DND-41 (cell line): ENCODE measurements around the gene BLVRB.

Experiments used
- ATAC-seq: fragments of 200-7000 bp; cut with Tn5 transposase; 3 replicates; pipeline ENCODE4 v1.9.1; 2021; ENCODE audit warnings: low read depth; ENCODE audit not compliant: insufficient read depth
- DNase-seq: peaks from one replicate; pipeline ENCODE4 v3.0.0-alpha.2; 2020
- H2AFZ ChIP-seq: 2 replicates; pipeline ENCODE4 v1.6.0; 2012; ENCODE audit warnings: low read depth, low read length
- H3K27ac ChIP-seq: 2 replicates; pipeline ENCODE4 v1.5.1; 2012; ENCODE audit warnings: low read length, inconsistent platforms
- H3K27me3 ChIP-seq: fragments of 200-600 bp; sonication (generic); 2 replicates; pipeline ENCODE4 v1.6.0; 2012; ENCODE audit warnings: low read length, mild to moderate bottlenecking, inconsistent platforms; ENCODE audit not compliant: insufficient read depth, poor library complexity
- H3K36me3 ChIP-seq: 2 replicates; pipeline ENCODE4 v1.5.1; 2012; ENCODE audit warnings: low read length, inconsistent platforms; ENCODE audit not compliant: insufficient read depth
- H3K4me1 ChIP-seq: 2 replicates; pipeline ENCODE4 v1.5.1; 2012; ENCODE audit warnings: mild to moderate bottlenecking, low read length; ENCODE audit not compliant: insufficient read depth
- H3K4me2 ChIP-seq: 2 replicates; pipeline ENCODE4 v1.6.0; 2012; ENCODE audit warnings: mild to moderate bottlenecking, moderate library complexity, low read length, inconsistent platforms; ENCODE audit not compliant: insufficient read depth
- H3K4me3 ChIP-seq, 2 experiments: fragments of 200-600 bp in 1 of 2; shearing (Covaris generic) in 1 of 2; 2 replicates each; pipeline ENCODE4 v1.5.1; 2012 to 2016; ENCODE audit warnings: inconsistent platforms in 2 of 2, low read length in 2 of 2, mild to moderate bottlenecking in 2 of 2, low read depth in 1 of 2, moderate library complexity in 1 of 2
- H3K79me2 ChIP-seq: 2 replicates; pipeline ENCODE4 v1.6.0; 2012; ENCODE audit warnings: low read length, inconsistent platforms; ENCODE audit not compliant: insufficient read depth
- H3K9ac ChIP-seq: 2 replicates; pipeline ENCODE4 v1.6.0; 2012; ENCODE audit warnings: low read depth, mild to moderate bottlenecking, inconsistent platforms, low read length, moderate library complexity
- H3K9me3 ChIP-seq: 2 replicates; pipeline ENCODE4 v1.5.1; 2012; ENCODE audit warnings: low read length, moderate library complexity, mild to moderate bottlenecking, inconsistent platforms; ENCODE audit not compliant: insufficient read depth, severe bottlenecking
- H4K20me1 ChIP-seq: 2 replicates; pipeline ENCODE4 v1.6.0; 2012; ENCODE audit warnings: low read length; ENCODE audit not compliant: insufficient read depth
- CTCF ChIP-seq: IDR thresholded peaks from 2 replicates; pipeline ENCODE4 v1.5.1; 2012; ENCODE audit warnings: borderline replicate concordance, low read length, moderate library complexity, mild to moderate bottlenecking; ENCODE audit not compliant: poor library complexity, severe bottlenecking; ENCODE audit errors: extremely low read depth
- EZH2 ChIP-seq: IDR thresholded peaks from 3 replicates; pipeline ENCODE4 v1.6.1; 2012; ENCODE audit warnings: borderline replicate concordance, low read depth, mild to moderate bottlenecking, moderate library complexity, low read length, inconsistent platforms; ENCODE audit not compliant: severe bottlenecking

Gene BLVRB

GRCh38 chr19:40471111-40471510, 5.6 kb upstream of the BLVRB start:
- DNase-seq (no peak), ATAC-seq (no peak)
- H3K27me3 ChIP-seq, result no peaks in the 10 kb centered on the region
- H3K27ac ChIP-seq, result no peak overlapping the region
- no peaks in the 10 kb centered on the region for H3K36me3 ChIP-seq
- H3K9ac ChIP-seq, result no peak overlapping the region
- H3K4me1 ChIP-seq, result peaks cover 5% of the 10 kb centered on the region
- no peaks in the 10 kb centered on the region for H3K79me2 ChIP-seq
- no peak overlapping the region for H3K4me2 ChIP-seq
- no peak overlapping the region for H3K4me3 ChIP-seq
- no peaks in the 10 kb centered on the region for H3K9me3 ChIP-seq
- TF ChIP-seq CTCF, result no peak
- no peak for TF ChIP-seq EZH2
- H4K20me1 ChIP-seq, result peaks cover 4% of the 10 kb centered on the region; the same call in 1 of the 2 replicates
- no peak overlapping the region for H2AFZ ChIP-seq

- no peak overlapping the region for H3K9ac ChIP-seq
- H2AFZ ChIP-seq, result no peak overlapping the region
- ATAC-seq, result no peak
- no peak overlapping the region for H3K4me2 ChIP-seq
- H3K27ac ChIP-seq, result no peak overlapping the region
- H3K4me3 ChIP-seq, result no peak overlapping the region
- H3K27me3 ChIP-seq, result no peaks in the 10 kb centered on the region
- no peak for DNase-seq
- no peaks in the 10 kb centered on the region for H3K9me3 ChIP-seq
- TF ChIP-seq EZH2 (no peak), CTCF (no peak)
- peaks cover 20% of the 10 kb centered on the region for H3K4me1 ChIP-seq
- H3K79me2 ChIP-seq, result no peaks in the 10 kb centered on the region
- peaks cover 5% of the 10 kb centered on the region; the same call in 1 of the 2 replicates for H4K20me1 ChIP-seq
- no peaks in the 10 kb centered on the region for H3K36me3 ChIP-seq
Measured at GRCh38 chr19:40469011-40469410, 3.5 kb upstream of the BLVRB start.

GRCh38 chr19:40466985-40467734, 1.6 kb upstream of the BLVRB start, which contains the start of gene SPTBN4:
SPTBN4 (plus strand) TSS chr19:40467001; CDS start chr19:40472622, 5,621 bp downstream.
- Histone ChIP-seq H3K4me1 (peaks cover 20% of the 10 kb centered on the region), H3K27ac (peak within 1 kb of the TSS; percentile 57; the same call in 1 of the 2 replicates), H3K27me3 (no peaks in the 10 kb centered on the region), H3K79me2 (no peaks in the 10 kb centered on the region), H3K36me3 (no peaks in the 10 kb centered on the region), H4K20me1 (peaks cover 5% of the 10 kb centered on the region; the same call in 1 of the 2 replicates), H3K4me3 (peak within 1 kb of the TSS; percentile 12 to 78; a peak in 3 of 4 replicates), H3K9ac (peak within 1 kb of the TSS; percentile 45; the same call in 1 of the 2 replicates), H3K9me3 (no peaks in the 10 kb centered on the region), H3K4me2 (peak within 1 kb of the TSS; percentile 98), H2AFZ (peak within 1 kb of the TSS; percentile 76)
- TF ChIP-seq CTCF, result no peak
- TF ChIP-seq EZH2, result no peak
- no peak for DNase-seq
- ATAC-seq, result no peak
